ENCODE data around the gene MTARC2. TPM values are rescaled to one million over a fixed set of nuclear protein-coding genes. Genes with fewer than 3 reads are reported as not detected.

The MTARC2 gene
- total and polyA plus RNA-seq, 2 donors (not counting 1 experiment from before 2014, with no cell fraction given), result 12.6 to 14.5 TPM

- H3K79me2 ChIP-seq (ENCODE audit: control insufficient read depth, insufficient read depth, low read length), result no peaks in the 10 kb centered on the region
- H3K4me1 ChIP-seq (ENCODE audit: control insufficient read depth, extremely low read depth, insufficient read depth, low read length), result no peaks in the 10 kb centered on the region
- TF ChIP-seq CTCF (conservative IDR thresholded peaks at IDR 0.05 in 1 of 2, IDR thresholded peaks at IDR 0.05 in 1 of 2; ENCODE audit: low read depth in 1 of 2, low read length in 2 of 2), result no peak
- TF ChIP-seq EZH2 (IDR thresholded peaks at IDR 0.05; ENCODE audit: low read length, missing control alignments), result no peak
- H3K27ac ChIP-seq (ENCODE audit: insufficient read depth, low read length), result no peak overlapping the region
- DNase-seq (ENCODE audit: low read depth in 2 of 2), result no peak
- H3K9ac ChIP-seq (ENCODE audit: insufficient read depth, low read length), result no peak overlapping the region
- H2AFZ ChIP-seq (ENCODE audit: low read length), result no peak overlapping the region
- no peak overlapping the region for H3K4me2 ChIP-seq (ENCODE audit: extremely low read depth, insufficient read depth, low read length)
- no peaks in the 10 kb centered on the region for H3K9me3 ChIP-seq (ENCODE audit: control insufficient read depth, insufficient read depth, low read depth, low read length)
- no peaks in the 10 kb centered on the region for H3K36me3 ChIP-seq (ENCODE audit: control insufficient read depth, insufficient read depth, low read length)
- no peaks in the 10 kb centered on the region for H4K20me1 ChIP-seq (ENCODE audit: control insufficient read depth, extremely low read depth, insufficient read depth, low read length)
- H3K27me3 ChIP-seq (ENCODE audit: control insufficient read depth, insufficient read depth, low read length), result peaks cover 9% of the 10 kb centered on the region
- no peak overlapping the region for H3K4me3 ChIP-seq (replicated peaks in 1 of 4; ENCODE audit: control extremely low read depth in 1 of 4, insufficient read depth in 1 of 4, low read depth in 3 of 4, low read length in 4 of 4)
Measured at GRCh38 chr1:220812308-220812707, 64.2 kb downstream of the MTARC2 start.

GRCh38 chr1:220813013-220813412 is 64.9 kb downstream of the MTARC2 start:
- H3K4me1 ChIP-seq (ENCODE audit: control insufficient read depth, extremely low read depth, insufficient read depth, low read length), result no peaks in the 10 kb centered on the region
- no peak for DNase-seq (ENCODE audit: low read depth in 2 of 2)
- no peaks in the 10 kb centered on the region for H4K20me1 ChIP-seq (ENCODE audit: control insufficient read depth, extremely low read depth, insufficient read depth, low read length)
- H3K9me3 ChIP-seq (ENCODE audit: control insufficient read depth, insufficient read depth, low read depth, low read length), result no peaks in the 10 kb centered on the region
- H3K27me3 ChIP-seq (ENCODE audit: control insufficient read depth, insufficient read depth, low read length), result peaks cover 9% of the 10 kb centered on the region
- no peak for TF ChIP-seq CTCF (conservative IDR thresholded peaks at IDR 0.05 in 1 of 2, IDR thresholded peaks at IDR 0.05 in 1 of 2; ENCODE audit: low read depth in 1 of 2, low read length in 2 of 2)
- no peak for TF ChIP-seq EZH2 (IDR thresholded peaks at IDR 0.05; ENCODE audit: low read length, missing control alignments)
- H3K9ac ChIP-seq (ENCODE audit: insufficient read depth, low read length), result no peak overlapping the region
- no peaks in the 10 kb centered on the region for H3K36me3 ChIP-seq (ENCODE audit: control insufficient read depth, insufficient read depth, low read length)
- no peak overlapping the region for H3K27ac ChIP-seq (ENCODE audit: insufficient read depth, low read length)
- no peak overlapping the region for H2AFZ ChIP-seq (ENCODE audit: low read length)
- H3K4me2 ChIP-seq (ENCODE audit: extremely low read depth, insufficient read depth, low read length), result no peak overlapping the region
- no peak overlapping the region for H3K4me3 ChIP-seq (replicated peaks in 1 of 4; ENCODE audit: control extremely low read depth in 1 of 4, insufficient read depth in 1 of 4, low read depth in 3 of 4, low read length in 4 of 4)
- H3K79me2 ChIP-seq (ENCODE audit: control insufficient read depth, insufficient read depth, low read length), result no peaks in the 10 kb centered on the region

- Histone ChIP-seq H3K36me3 (ENCODE audit: control insufficient read depth, insufficient read depth, low read length) (no peaks in the 10 kb centered on the region), H3K27ac (ENCODE audit: insufficient read depth, low read length) (no peak overlapping the region), H3K9ac (ENCODE audit: insufficient read depth, low read length) (no peak overlapping the region), H3K79me2 (ENCODE audit: control insufficient read depth, insufficient read depth, low read length) (no peaks in the 10 kb centered on the region), H3K4me1 (ENCODE audit: control insufficient read depth, extremely low read depth, insufficient read depth, low read length) (peaks cover 10% of the 10 kb centered on the region), H3K9me3 (ENCODE audit: control insufficient read depth, insufficient read depth, low read depth, low read length) (no peaks in the 10 kb centered on the region), H4K20me1 (ENCODE audit: control insufficient read depth, extremely low read depth, insufficient read depth, low read length) (no peaks in the 10 kb centered on the region), H3K4me3 (replicated peaks in 1 of 4; ENCODE audit: control extremely low read depth in 1 of 4, insufficient read depth in 1 of 4, low read depth in 3 of 4, low read length in 4 of 4) (no peak overlapping the region), H2AFZ (ENCODE audit: low read length) (no peak overlapping the region), H3K27me3 (ENCODE audit: control insufficient read depth, insufficient read depth, low read length) (peaks cover 9% of the 10 kb centered on the region), H3K4me2 (ENCODE audit: extremely low read depth, insufficient read depth, low read length) (no peak overlapping the region)
- no peak for DNase-seq (ENCODE audit: low read depth in 2 of 2)
- TF ChIP-seq EZH2 (IDR thresholded peaks at IDR 0.05; ENCODE audit: low read length, missing control alignments), result no peak
- no peak for TF ChIP-seq CTCF (conservative IDR thresholded peaks at IDR 0.05 in 1 of 2, IDR thresholded peaks at IDR 0.05 in 1 of 2; ENCODE audit: low read depth in 1 of 2, low read length in 2 of 2)
Measured at GRCh38 chr1:220815409-220815808, 67.3 kb downstream of the MTARC2 start.
